D721Med (cell line): Measurements from ENCODE around the gene LY6G6C.

Experiments used
- DNase-seq: peaks from one replicate; pipeline ENCODE4 v3.0.0; 2011; ENCODE audit warnings: low spot score; ENCODE audit not compliant: insufficient read length
- FAIRE-seq: peaks from 2 replicates; lab custom pipeline; 2011; peaks lifted over from hg19 to GRCh38; lab: Jason Lieb, UNC
- TF ChIP-seq, protein P1 (sequence below): IDR thresholded peaks from 2 replicates; pipeline ENCODE4 v1.5.1; 2012; ENCODE audit warnings: mild to moderate bottlenecking, control low read depth; ENCODE audit not compliant: insufficient read depth; ENCODE audit errors: missing control alignments

LY6G6C gene

DNA sequence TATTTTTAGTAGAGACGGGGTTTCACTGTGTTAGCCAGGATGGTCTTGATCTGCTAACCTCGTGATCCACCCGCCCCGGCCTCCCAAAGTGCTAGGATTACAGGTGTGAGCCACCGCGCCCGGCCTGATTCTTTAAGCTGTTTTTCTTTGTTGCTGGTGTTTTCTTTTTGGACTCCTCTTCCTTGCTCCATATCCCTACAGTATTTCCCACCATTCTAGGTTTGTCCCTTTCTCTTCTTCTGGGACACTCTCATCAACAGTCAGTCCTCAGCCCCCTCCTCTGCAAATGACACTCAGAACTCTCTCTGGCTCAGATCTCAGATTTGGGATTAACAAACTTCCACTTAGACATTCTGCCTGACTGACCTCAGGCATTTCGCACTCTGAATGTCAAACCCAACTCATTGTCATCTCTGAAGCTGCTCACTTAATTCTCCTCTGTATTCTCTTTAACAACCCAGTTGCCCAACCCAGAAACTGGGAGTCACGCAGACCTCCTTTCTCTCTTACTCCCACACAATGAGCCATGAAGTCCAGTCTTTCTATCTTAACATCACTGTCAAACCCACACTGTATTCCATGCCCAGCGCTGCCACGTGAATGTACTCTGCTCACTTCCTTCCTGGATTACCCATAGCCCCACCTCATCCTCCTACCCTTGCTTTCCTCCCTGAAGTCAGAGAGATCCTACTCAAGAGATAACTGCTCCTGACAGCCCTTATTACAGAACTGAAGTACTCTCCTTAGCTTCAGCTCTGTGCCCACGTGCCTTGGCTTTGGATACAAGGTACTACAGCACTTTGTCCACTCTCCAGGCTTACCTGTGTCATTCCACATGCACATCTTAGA lies 4.2 kb upstream of the LY6G6C start:
- DNase-seq (no peak), FAIRE-seq (no peak)
- TF ChIP-seq, protein P1, sequence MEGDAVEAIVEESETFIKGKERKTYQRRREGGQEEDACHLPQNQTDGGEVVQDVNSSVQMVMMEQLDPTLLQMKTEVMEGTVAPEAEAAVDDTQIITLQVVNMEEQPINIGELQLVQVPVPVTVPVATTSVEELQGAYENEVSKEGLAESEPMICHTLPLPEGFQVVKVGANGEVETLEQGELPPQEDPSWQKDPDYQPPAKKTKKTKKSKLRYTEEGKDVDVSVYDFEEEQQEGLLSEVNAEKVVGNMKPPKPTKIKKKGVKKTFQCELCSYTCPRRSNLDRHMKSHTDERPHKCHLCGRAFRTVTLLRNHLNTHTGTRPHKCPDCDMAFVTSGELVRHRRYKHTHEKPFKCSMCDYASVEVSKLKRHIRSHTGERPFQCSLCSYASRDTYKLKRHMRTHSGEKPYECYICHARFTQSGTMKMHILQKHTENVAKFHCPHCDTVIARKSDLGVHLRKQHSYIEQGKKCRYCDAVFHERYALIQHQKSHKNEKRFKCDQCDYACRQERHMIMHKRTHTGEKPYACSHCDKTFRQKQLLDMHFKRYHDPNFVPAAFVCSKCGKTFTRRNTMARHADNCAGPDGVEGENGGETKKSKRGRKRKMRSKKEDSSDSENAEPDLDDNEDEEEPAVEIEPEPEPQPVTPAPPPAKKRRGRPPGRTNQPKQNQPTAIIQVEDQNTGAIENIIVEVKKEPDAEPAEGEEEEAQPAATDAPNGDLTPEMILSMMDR: no peak

DNA sequence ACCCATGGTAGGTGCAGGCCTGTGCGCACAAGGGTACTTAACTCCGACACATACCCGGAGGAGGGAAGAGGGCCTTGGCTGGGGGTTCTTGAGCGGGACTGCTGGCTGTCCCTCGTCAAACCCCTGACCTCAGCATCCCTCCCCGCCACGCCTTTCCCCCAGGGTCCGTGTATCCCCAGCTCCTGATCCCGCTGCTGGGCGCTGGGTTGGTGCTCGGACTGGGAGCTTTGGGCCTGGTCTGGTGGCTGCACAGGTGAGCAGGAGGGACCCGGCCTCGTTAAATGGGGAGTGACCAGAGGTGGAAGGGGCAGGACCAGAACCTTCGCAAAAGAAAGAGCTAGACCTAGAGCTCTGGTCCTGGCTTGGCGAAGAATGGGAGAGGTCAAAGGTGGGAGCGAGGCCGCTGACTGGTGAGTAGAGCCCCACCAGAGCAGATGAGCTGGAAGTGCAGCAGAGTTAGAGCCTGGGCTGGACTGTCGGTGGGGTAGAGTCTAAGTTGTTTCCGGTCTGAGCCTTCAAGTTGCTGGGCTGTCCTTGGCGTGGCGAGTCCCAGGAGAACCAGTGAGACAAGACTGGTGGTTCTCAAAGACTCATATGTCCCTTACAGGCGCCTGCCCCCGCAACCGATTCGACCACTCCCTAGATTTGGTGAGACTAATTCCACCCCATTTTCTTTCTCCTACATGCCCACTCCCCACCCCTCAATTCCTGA lies 2.6 kb upstream of the LY6G6C start:
- TF ChIP-seq, protein P1: no peak
- DNase-seq: no peak
- no peak for FAIRE-seq

DNA sequence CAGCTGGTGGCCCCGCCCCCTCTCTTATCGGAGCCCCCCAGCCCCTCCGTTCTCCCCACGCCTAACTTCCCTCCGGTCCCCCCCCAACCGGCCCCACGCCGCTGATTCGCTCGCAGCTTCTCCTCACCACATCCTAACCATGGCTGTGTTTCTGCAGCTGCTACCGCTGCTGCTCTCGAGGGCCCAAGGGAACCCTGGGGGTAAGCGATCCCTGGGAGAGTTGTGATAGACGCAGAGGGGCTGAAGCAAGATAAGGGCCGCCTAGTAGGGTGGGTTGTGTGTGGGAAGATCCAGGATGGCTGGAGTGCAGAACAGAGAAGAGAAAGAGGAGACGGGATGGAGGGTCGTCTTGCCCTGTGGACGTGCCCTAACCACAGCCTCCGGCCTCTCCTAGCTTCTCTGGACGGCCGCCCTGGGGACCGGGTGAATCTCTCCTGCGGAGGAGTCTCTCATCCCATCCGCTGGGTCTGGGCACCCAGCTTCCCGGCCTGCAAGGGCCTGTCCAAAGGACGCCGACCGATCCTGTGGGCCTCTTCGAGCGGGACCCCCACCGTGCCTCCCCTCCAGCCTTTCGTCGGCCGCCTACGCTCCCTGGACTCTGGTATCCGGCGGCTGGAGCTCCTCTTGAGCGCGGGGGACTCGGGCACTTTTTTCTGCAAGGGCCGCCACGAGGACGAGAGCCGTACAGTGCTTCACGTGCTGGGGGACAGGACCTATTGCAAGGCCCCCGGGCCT lies 1.9 kb upstream of the LY6G6C start, which contains the start of gene MPIG6B:
MPIG6B (plus strand) TSS at position 129 of the 735 bp plus-strand sequence; CDS start at position 140, 11 bp downstream.
- TF ChIP-seq, protein P1: no peak
- DNase-seq: no peak
- FAIRE-seq: no peak

DNA sequence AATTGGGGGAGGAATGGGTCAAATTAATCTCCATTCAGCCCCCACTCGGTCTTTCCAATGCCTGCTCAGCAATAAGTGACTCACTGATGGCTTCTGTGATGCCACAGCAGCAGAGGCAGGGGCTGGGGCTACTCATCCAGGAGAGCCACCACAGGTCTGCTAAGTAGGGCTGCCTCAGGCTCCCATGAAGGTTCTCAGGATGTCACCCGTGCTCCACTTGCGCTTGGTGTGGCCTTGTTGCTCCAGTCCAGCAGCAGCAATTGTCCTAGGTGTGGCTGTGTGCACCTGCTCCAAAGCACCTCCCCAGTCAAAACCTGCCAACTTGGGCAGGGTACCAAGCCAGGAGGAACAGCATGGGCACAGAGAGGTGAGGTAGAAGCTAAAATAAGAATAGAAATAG lies 627 bp upstream of the LY6G6C start:
- TF ChIP-seq, protein P1: no peak
- DNase-seq (no peak), FAIRE-seq (no peak)

DNA sequence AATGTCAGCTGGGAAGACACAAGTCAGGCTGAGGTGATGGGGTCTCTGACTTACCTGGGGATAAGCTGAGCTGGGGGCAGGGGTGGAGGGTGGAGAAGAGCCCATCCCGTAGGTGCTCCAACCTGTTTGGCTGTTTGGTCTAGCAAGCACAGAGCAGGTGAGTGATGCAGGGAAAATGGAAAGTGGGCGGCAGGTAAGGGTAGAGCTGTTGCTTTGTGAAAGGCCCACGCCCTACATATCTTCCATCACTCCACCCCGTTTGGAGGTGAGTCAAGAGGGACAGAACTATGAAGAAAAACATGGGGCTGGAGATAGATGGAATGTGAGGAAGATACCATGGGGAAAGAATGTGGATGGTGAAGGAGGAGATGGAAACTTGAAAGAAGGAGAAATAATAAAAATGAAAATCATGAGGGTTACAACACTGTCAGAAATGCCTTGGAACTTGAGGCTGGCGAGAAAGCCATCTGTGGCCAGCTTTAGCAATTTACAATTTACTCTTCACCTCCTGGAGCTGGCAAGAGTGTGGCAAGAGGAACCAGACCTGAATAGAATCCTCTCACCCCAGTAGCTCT lies 1.3 kb downstream of the LY6G6C start:
- FAIRE-seq (no peak), DNase-seq (no peak)
- TF ChIP-seq, protein P1: no peak

DNA sequence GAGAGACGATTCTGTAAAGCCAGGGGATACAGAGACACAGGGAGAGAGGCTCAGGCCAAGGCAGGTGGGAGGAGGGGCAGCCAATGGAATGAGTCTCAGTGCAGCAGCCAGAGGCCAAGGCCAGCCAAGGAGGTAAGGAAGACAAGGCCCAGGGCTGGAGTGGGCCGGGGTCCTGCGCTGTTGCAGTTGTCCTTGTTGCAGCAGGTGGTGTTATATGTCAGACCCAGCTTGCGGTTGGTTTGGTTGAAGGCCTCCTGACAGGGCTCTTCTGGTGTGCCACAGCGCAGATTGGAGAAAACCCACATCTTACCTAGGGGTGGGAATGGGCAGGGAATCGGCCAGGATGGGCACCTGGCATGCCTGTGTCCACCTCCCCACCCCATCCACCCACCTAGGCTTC lies 2.5 kb downstream of the LY6G6C start:
- DNase-seq (no peak), FAIRE-seq (no peak)
- TF ChIP-seq, protein P1: no peak
